Fibroblast of gingiva (primary cell): ENCODE data around the gene SH2D4B.

Experiments
- DNase-seq: peaks from one replicate; pipeline ENCODE4 v3.0.0-alpha.2; 2011; ENCODE audit warnings: low read depth

Gene SH2D4B

DNA sequence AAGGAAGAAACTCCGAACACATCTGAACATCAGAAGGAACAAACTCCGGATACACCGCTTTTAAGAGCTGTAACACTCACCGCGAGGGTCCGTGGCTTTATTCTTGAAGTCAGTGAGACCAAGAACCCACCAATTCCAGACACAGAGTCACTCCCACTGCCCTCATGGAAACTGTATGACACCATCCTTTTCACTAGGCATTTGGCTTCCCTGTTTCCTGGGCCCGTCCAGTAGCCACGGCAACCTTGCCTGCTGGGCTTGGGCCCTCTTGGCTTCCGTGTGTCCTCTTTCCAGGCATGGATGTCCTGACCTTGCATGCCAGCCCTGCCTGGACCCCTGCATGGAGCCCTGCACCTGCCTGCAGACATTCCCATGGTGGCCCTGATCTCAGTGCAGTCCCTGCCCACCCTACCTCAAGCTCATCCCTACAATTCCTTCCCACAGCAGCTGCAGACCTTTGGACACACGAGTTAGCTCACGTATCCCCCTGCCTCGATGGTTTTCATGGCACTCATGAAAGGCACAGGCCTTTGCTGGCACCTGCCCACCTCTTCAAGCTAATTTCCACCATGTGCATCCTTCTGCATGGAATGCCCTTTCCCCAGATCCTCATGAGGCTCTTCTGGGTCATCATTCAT lies 6.7 kb downstream of the SH2D4B start:
- no peak for DNase-seq

GRCh38 chr10:80545258-80545881 lies 7.7 kb downstream of the SH2D4B start:
- no peak for DNase-seq

GRCh38 chr10:80552151-80552646 lies 14.5 kb downstream of the SH2D4B start:
- DNase-seq: no peak

DNA sequence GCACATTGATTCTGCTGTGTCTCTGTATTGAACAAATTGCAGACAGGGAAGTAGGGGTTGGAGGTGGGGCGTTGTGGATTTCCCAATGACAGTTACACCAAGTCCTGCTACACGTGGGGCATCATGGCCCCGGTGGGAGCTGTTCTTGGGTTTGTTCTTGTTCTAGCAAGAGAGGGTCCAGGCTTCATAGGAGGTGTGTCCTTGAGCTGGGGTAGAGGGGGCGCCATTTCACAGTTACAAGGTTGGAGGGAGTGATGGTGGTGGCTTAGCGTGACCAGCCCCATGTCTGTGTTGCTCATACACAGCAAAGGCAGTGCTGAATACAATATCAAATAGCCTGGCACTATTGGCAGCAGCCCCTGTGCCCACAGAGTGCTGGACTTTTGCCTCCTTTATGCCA lies 15.7 kb downstream of the SH2D4B start:
- no peak for DNase-seq

DNA sequence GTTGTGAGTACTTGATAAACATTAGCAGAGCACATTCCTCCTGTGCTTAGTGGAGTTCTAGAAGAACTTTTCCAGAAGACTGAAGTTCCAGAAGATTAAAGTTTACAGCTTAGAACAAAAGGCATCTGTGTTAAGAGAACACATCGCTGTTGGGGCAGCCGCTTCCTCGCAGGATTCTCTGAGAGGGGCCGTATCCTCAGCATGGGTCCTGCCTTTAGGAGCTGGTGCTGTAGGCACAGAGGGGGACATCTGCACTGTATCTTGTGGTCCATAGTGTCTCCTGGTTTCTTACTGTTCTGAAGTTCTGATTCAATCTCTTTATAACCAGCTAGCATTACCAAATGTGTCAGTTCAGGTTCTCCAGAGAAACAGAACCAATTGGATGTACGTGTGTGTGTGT lies 16.3 kb downstream of the SH2D4B start:
- DNase-seq: no peak

- DNase-seq: no peak
Measured at GRCh38 chr10:80555415-80555814, 17.7 kb downstream of the SH2D4B start.

- no peak for DNase-seq
Measured at GRCh38 chr10:80561950-80562349, 24.2 kb downstream of the SH2D4B start.

DNA sequence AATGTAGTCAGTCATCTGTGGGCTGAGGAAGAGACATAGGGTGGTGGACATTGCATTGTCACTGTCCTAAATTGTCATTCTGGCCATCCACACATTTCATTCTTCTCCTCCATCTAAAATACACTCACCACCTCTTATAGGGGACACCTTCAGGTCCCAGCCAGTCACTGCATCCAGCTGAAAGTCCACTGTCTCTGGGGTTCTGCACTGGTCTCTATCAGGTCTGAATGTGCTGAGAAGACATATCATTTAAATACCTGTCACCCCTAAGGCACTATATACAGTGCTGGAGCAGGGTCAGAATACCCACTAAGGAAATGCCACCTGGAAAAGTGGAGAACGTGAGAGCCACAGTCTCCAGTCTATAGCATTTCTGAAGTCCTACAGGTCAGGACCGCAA lies 29.6 kb downstream of the SH2D4B start:
- DNase-seq: no peak

DNA sequence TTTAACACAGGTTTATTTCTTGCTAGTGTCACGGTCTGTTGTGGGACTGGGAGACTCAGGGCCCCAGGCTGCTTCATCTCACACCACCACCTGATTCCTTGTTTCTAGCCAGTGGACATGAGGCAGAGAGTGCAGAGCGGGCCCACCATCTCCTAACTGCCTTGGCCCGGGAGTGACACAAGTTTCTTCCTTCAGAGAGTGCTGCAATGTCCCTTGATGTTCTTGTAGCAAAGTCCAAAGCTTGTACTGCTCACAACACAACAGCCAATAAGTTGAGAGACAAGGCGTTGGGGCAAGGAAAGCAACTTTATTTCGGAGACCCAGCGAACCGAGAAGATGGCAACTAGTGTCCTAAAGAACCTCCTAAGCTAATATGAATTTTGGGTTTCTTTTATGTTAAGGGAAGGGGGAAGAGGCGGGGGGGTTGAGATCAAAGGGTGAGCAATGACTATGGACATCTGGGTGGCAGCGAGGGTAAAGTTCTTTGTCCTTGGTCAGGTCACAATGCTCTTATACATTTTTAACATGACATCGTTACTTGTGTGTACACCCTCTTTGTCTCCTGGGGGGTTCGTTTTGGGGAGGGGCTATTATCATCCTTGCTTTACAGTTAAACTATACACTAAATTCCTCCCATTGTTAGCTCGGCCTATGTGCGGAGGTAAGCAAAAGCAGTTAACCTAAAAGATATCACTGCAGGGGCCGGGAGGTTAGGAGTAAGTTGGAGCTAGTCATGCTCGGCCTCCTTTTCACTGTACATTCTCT lies 31.6 kb downstream of the SH2D4B start:
- no peak for DNase-seq

GRCh38 chr10:80571352-80571751 lies 33.6 kb downstream of the SH2D4B start:
- no peak for DNase-seq

- no peak for DNase-seq
Measured at GRCh38 chr10:80579181-80579763, 41.6 kb downstream of the SH2D4B start.

DNA sequence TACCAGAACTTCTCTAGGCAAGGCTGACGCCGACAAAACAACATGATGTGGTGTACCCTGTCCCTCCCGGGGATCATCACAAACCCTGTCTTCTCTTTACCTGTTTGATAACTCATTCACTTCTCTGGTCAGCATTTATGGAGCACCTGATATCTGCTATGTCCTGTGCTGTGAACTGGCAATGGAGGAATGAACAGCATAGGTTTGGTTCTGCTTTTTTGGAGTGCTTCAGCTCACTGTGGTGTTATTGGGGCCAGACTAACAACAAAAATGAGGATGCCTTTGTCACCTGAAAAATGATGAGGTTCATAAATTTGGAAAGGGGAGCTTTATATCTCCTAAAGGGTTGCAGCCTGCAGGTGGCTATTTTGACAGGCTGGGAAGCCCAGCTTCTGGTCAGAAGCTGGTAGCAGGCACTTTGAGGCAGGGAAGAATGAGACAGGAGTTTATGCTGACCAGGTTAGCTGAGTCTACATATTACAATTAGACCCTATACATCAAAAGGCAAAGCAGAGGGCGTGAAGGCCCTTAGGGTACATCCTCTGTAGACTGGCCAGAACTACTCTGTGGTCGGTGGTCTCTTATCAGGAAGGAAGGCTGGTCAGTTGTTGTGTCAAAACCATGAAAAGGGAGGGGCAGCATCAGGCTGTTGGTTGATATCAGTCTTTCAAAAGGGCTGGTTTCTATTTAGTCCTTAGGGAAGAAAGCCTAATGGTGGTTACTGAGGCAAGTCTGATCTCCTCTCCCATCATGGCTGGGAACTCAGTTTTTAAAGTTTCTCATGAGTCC lies 42.3 kb downstream of the SH2D4B start:
- DNase-seq: no peak

- DNase-seq: no peak
Measured at GRCh38 chr10:80580638-80581468, 43.2 kb downstream of the SH2D4B start.

- no peak for DNase-seq
Measured at GRCh38 chr10:80581469-80581835, 43.8 kb downstream of the SH2D4B start.

DNA sequence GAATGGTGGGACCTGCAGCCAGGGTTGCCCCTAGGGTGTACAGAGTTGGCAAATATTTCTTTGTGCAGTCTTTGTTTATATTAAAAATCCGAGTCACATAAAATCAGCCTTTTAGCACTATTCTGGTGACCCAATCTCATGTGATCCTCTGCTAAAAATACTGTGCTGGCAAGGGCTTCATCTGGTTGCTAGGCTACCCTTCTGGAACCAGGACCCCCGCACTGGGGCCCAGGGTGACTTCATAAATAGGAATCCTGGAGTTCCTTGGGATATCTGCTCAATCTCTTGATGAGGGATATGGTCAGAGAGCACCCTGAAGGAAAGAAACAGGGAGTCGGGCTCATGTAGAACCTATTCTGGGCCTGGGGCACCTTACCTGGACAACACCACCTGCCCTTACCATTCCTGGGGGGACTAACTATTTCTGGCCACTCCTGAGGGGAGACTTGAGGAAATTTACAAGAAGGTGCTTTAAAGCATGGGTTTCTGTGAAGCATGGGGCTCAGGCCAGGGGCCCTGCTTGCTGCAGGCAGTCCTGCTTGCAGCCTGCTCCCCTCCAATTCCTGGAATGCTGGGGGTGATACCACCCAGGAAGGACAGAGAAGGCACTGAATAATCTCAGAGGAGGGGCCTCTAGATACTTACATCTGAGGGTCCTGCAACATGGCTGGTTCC lies 44.7 kb downstream of the SH2D4B start:
- no peak for DNase-seq

- no peak for DNase-seq
Measured at GRCh38 chr10:80583685-80584084, 46.0 kb downstream of the SH2D4B start.

GRCh38 chr10:80585812-80586211 lies 48.1 kb downstream of the SH2D4B start:
- no peak for DNase-seq

- no peak for DNase-seq
Measured at GRCh38 chr10:80588546-80588945, 50.8 kb downstream of the SH2D4B start.

DNA sequence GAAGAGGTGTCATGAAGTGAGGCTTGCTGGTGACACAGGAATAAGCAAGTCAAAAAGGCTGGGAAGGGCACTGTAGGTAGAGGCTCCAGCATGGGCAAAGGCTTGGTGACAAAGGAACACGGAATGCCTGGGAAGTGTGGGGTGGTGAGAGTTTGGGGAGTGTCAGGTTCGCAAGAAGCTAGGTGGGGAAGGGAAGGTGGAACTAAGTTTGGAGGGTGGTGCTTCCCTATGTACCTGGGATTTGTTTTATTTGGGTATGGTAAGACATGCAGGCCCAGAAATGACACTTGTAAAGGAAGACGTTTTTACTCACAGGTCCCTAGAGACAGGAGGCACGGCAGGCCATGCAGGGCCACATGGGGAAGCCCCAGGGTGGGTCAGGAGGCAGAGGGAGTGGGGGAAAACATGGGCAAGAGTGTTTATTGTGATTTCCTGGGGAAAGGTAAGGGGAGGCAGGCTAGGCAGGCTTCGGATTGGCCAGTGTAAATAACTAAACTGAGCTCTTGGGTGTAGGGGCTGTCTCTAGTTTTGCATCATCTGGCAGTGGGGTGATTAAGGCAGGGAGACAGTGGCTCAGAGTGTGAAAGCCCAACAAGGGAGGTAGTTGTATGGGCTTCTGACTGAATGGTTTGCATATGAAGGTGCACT lies 52.1 kb downstream of the SH2D4B start:
- no peak for DNase-seq

GRCh38 chr10:80590585-80591125 lies 53.0 kb downstream of the SH2D4B start:
- no peak for DNase-seq
